CD4-positive, alpha-beta T cell treated with Interleukin-4 for 1 hour (primary cell): ENCODE measurements around the gene WDR54.
"Not testable (repeated sequence)": the region's sequence is repeated elsewhere in the genome, so short reads cannot be mapped to it uniquely, and the experiment has no call there.

ENCODE experiments used
- DNase-seq, 2 donors: peaks; one replicate each; pipeline ENCODE4 v3.0.0-alpha.2; 2020 to 2022

Gene WDR54

GRCh38 chr2:74430502-74430901 lies 9.0 kb downstream of the WDR54 start:
- no peak for DNase-seq

GRCh38 chr2:74436111-74436805 lies 14.7 kb downstream of the WDR54 start:
- no peak for DNase-seq

- no peak for DNase-seq
These were observed 15.5 kb downstream of the WDR54 start for GRCh38 chr2:74436848-74437695.

GRCh38 chr2:74438248-74438647 lies 16.7 kb downstream of the WDR54 start:
- DNase-seq, result no peak

- DNase-seq, result no peak
These were observed 17.8 kb downstream of the WDR54 start for GRCh38 chr2:74439373-74439772.

- DNase-seq, result no peak
These were observed 18.4 kb downstream of the WDR54 start for GRCh38 chr2:74439803-74440377.

- DNase-seq, result peak; percentile 42 to 67
These were observed 19.0 kb downstream of the WDR54 start for GRCh38 chr2:74440378-74441169.

GRCh38 chr2:74441170-74441689 lies 19.7 kb downstream of the WDR54 start:
- DNase-seq, result no peak

GRCh38 chr2:74441690-74442482 lies 20.4 kb downstream of the WDR54 start, which contains the start of gene RTKN:
Gene RTKN, minus strand, starts transcription at chr2:74441937. Its CDS starts 121 bp downstream, at chr2:74441816.
- peak; percentile 40 to 46 for DNase-seq

- not testable (repeated sequence) for DNase-seq
These were observed 21.2 kb downstream of the WDR54 start for GRCh38 chr2:74442483-74443297.

- DNase-seq, result no peak
These were observed 23.2 kb downstream of the WDR54 start for GRCh38 chr2:74444498-74445318.

GRCh38 chr2:74447230-74447999 lies 25.9 kb downstream of the WDR54 start:
- no peak for DNase-seq

GRCh38 chr2:74448771-74449170 lies 27.2 kb downstream of the WDR54 start:
- no peak for DNase-seq

GRCh38 chr2:74450570-74451190 lies 29.1 kb downstream of the WDR54 start:
- DNase-seq, result no peak

- peak; percentile 98 to 99 for DNase-seq
These were observed 33.4 kb downstream of the WDR54 start, which contains the start of gene INO80B for GRCh38 chr2:74454654-74455511. Gene INO80B, plus strand, starts transcription at chr2:74455087. Its CDS starts 30 bp downstream, at chr2:74455117.

GRCh38 chr2:74457129-74457548 lies 35.6 kb downstream of the WDR54 start:
- DNase-seq, result no peak

- DNase-seq, result peak; percentile 87
These were observed 36.1 kb downstream of the WDR54 start for GRCh38 chr2:74457549-74458131.
